Hepatocyte (in vitro differentiated cells): Measurements from ENCODE around the gene RBM42. TPM values are rescaled to one million over a fixed set of nuclear protein-coding genes. Genes with fewer than 3 reads are reported as not detected.

Source experiments
- DNase-seq: peaks from one replicate; pipeline ENCODE4 v3.0.0-alpha.2; 2016; ENCODE audit warnings: low spot score
- H2AFZ ChIP-seq: fragments of 200-600 bp; sonication (generic); 2 replicates; pipeline ENCODE4 v1.6.0; 2016; ENCODE audit warnings: antibody characterized with exemption, mild to moderate bottlenecking
- H3K27ac ChIP-seq: fragments of 200-600 bp; sonication (generic); 2 replicates; pipeline ENCODE4 v1.5.1; 2016; ENCODE audit warnings: mild to moderate bottlenecking
- H3K27me3 ChIP-seq: fragments of 200-600 bp; sonication (generic); 2 replicates; pipeline ENCODE4 v1.6.1; 2016
- H3K36me3 ChIP-seq: fragments of 200-600 bp; sonication (generic); replicated peaks from 2 replicates; pipeline ENCODE4 v1.5.1; 2016; ENCODE audit warnings: low read depth; ENCODE audit not compliant: insufficient read depth
- H3K4me1 ChIP-seq: fragments of 200-600 bp; sonication (generic); 2 replicates; pipeline ENCODE4 v1.5.1; 2016; ENCODE audit warnings: mild to moderate bottlenecking, moderate library complexity; ENCODE audit not compliant: insufficient read depth
- H3K4me2 ChIP-seq: fragments of 200-600 bp; sonication (generic); 2 replicates; pipeline ENCODE4 v1.6.0; 2016
- H3K4me3 ChIP-seq: fragments of 200-600 bp; sonication (generic); 2 replicates; pipeline ENCODE4 v1.5.1; 2016; ENCODE audit warnings: mild to moderate bottlenecking
- H3K79me2 ChIP-seq: fragments of 200-600 bp; sonication (generic); 2 replicates; pipeline ENCODE4 v1.6.0; 2017; ENCODE audit warnings: mild to moderate bottlenecking
- H3K9me2 ChIP-seq: fragments of 200-600 bp; sonication (generic); replicated peaks from 2 replicates; pipeline ENCODE4 v1.6.0; 2017; ENCODE audit warnings: mild to moderate bottlenecking; ENCODE audit not compliant: insufficient read depth
- H3K9me3 ChIP-seq: fragments of 200-600 bp; sonication (generic); 2 replicates; pipeline ENCODE4 v1.5.1; 2016; ENCODE audit warnings: low read depth, mild to moderate bottlenecking
- H4K20me1 ChIP-seq: fragments of 200-600 bp; sonication (generic); 2 replicates; pipeline ENCODE4 v1.6.0; 2016; ENCODE audit warnings: mild to moderate bottlenecking; ENCODE audit not compliant: insufficient read depth, poor library complexity, severe bottlenecking
- EZH2 ChIP-seq: fragments of 200-600 bp; sonication (generic); IDR thresholded peaks from 2 replicates; pipeline ENCODE4 v1.6.1; 2016; ENCODE audit warnings: antibody characterized with exemption, mild to moderate bottlenecking, borderline replicate concordance
- EZH2phosphoT487 ChIP-seq: fragments of 200-600 bp; sonication (generic); IDR thresholded peaks from one replicate; pipeline ENCODE4 v1.6.1; 2018; ENCODE audit warnings: antibody characterized with exemption, mild to moderate bottlenecking, low read depth, moderate library complexity; ENCODE audit not compliant: unreplicated experiment, severe bottlenecking
- WGBS: methylation state at CpG from one replicate; pipeline ENCODE4 v1.1.6; 2016; ENCODE audit warnings: low lambda C conversion rate; ENCODE audit errors: missing lambda C conversion rate; 5-methylcytosine and 5-hydroxymethylcytosine counted together
- polyA plus RNA-seq: library from polyadenylated mRNA; unstranded; fragments of >200 nt; fragmentation: Nextera tagmentation; extraction: Ambion mirVana; gene quantifications from 2 replicates; pipeline ENCODE4 v1.2.1, GENCODE V29; 2016
- total RNA-seq: library from RNA; depleted of rRNA; stranded (reverse); fragments of >200 nt; gene quantifications from 2 replicates; pipeline ENCODE4 v1.2.3, GENCODE V29; 2014
- TF ChIP-seq, protein P1 (sequence below): fragments of 200-600 bp; sonication (generic); IDR thresholded peaks from 2 replicates; pipeline ENCODE4 v1.5.1; 2016; ENCODE audit warnings: antibody characterized with exemption, mild to moderate bottlenecking; ENCODE audit not compliant: poor library complexity

RBM42 gene
- total and polyA plus RNA-seq, 2 experiments from 2014 or later = 43.6 to 113 TPM

GRCh38 chr19:35619290-35619923 is 9.4 kb upstream of the RBM42 start:
- DNase-seq = no peak
- H3K9me3 ChIP-seq = no peaks in the 10 kb centered on the region
- no peak overlapping the region for H2AFZ ChIP-seq
- H3K79me2 ChIP-seq = no peaks in the 10 kb centered on the region
- H3K36me3 ChIP-seq = no peaks in the 10 kb centered on the region
- H3K4me2 ChIP-seq = no peak overlapping the region
- H3K4me1 ChIP-seq = no peaks in the 10 kb centered on the region
- H3K4me3 ChIP-seq = no peak overlapping the region
- H4K20me1 ChIP-seq = no peaks in the 10 kb centered on the region
- H3K27ac ChIP-seq = no peak overlapping the region
- H3K27me3 ChIP-seq = no peaks in the 10 kb centered on the region
- TF ChIP-seq, protein P1, sequence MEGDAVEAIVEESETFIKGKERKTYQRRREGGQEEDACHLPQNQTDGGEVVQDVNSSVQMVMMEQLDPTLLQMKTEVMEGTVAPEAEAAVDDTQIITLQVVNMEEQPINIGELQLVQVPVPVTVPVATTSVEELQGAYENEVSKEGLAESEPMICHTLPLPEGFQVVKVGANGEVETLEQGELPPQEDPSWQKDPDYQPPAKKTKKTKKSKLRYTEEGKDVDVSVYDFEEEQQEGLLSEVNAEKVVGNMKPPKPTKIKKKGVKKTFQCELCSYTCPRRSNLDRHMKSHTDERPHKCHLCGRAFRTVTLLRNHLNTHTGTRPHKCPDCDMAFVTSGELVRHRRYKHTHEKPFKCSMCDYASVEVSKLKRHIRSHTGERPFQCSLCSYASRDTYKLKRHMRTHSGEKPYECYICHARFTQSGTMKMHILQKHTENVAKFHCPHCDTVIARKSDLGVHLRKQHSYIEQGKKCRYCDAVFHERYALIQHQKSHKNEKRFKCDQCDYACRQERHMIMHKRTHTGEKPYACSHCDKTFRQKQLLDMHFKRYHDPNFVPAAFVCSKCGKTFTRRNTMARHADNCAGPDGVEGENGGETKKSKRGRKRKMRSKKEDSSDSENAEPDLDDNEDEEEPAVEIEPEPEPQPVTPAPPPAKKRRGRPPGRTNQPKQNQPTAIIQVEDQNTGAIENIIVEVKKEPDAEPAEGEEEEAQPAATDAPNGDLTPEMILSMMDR = no peak
- TF ChIP-seq EZH2phosphoT487 = no peak
- no peak for TF ChIP-seq EZH2
- 98% methylated on average over 12 of the region's 12 CpGs for WGBS
- H3K9me2 ChIP-seq = no peaks in the 10 kb centered on the region

DNA sequence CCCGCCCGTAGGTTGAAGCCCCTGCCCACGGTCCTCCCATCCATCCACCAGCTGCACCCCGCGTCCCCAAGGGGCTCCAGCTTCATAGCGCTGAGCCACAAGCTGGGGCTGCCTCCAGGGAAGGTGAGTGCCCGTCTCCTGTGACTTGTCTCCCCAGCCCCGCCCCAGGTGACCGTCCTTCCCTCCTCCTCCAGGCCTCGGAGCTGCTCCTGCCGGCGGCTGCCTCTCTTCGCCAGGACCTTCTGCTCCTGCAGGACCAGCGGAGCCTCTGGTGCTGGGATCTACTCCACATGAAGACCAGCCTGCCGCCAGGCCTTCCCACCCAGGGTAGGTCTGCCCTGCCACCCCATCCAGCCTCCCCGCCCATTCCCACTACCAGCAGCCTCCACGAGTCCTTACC is 8.8 kb upstream of the RBM42 start:
- H3K79me2 ChIP-seq = no peaks in the 10 kb centered on the region
- no peaks in the 10 kb centered on the region for H3K4me1 ChIP-seq
- no peaks in the 10 kb centered on the region for H3K36me3 ChIP-seq
- no peak overlapping the region for H3K4me3 ChIP-seq
- TF ChIP-seq EZH2phosphoT487 (no peak), EZH2 (no peak)
- TF ChIP-seq, protein P1 = no peak
- H3K27ac ChIP-seq = no peak overlapping the region
- no peak overlapping the region for H3K4me2 ChIP-seq
- H3K9me3 ChIP-seq = no peaks in the 10 kb centered on the region
- no peaks in the 10 kb centered on the region for H3K9me2 ChIP-seq
- DNase-seq = no peak
- WGBS = 96% methylated on average over 11 of the region's 17 CpGs
- H2AFZ ChIP-seq = no peak overlapping the region
- H4K20me1 ChIP-seq = no peaks in the 10 kb centered on the region
- no peaks in the 10 kb centered on the region for H3K27me3 ChIP-seq

- H4K20me1 ChIP-seq = no peaks in the 10 kb centered on the region
- H3K4me2 ChIP-seq = no peak overlapping the region
- H3K9me2 ChIP-seq = no peaks in the 10 kb centered on the region
- 96% methylated on average over 9 of the region's 9 CpGs for WGBS
- no peaks in the 10 kb centered on the region for H3K79me2 ChIP-seq
- no peak overlapping the region for H3K27ac ChIP-seq
- DNase-seq = no peak
- no peaks in the 10 kb centered on the region for H3K9me3 ChIP-seq
- no peaks in the 10 kb centered on the region for H3K4me1 ChIP-seq
- H3K36me3 ChIP-seq = no peaks in the 10 kb centered on the region
- no peak overlapping the region for H3K4me3 ChIP-seq
- H3K27me3 ChIP-seq = no peaks in the 10 kb centered on the region
- no peak overlapping the region for H2AFZ ChIP-seq
- no peak for TF ChIP-seq EZH2
- TF ChIP-seq, protein P1 = no peak
- no peak for TF ChIP-seq EZH2phosphoT487
These were observed 7.1 kb upstream of the RBM42 start for GRCh38 chr19:35621708-35622107.
